Stimulated activated CD8-positive, alpha-beta memory T cell treated with anti-CD3 and anti-CD28 coated beads, Interleukin-2, amount 100 ng/mL, for 1 hour (primary cell): ENCODE measurements around the gene ADK.

Experiments
- DNase-seq, 2 donors: peaks; one replicate each; pipeline ENCODE4 v3.0.0-alpha.2; 2020; ENCODE audit warnings: low read depth in 2 of 2

Gene ADK

GRCh38 chr10:74238031-74238431 lies 87.0 kb downstream of the ADK start:
- no peak for DNase-seq

GRCh38 chr10:74238516-74238915 lies 87.5 kb downstream of the ADK start:
- DNase-seq, result no peak

GRCh38 chr10:74243067-74243466 lies 92.0 kb downstream of the ADK start:
- DNase-seq, result no peak

- DNase-seq, result no peak
These were observed 93.2 kb downstream of the ADK start for GRCh38 chr10:74244097-74244685.

- DNase-seq, result no peak
These were observed 93.8 kb downstream of the ADK start for GRCh38 chr10:74244807-74245206.

- no peak for DNase-seq
These were observed 95.5 kb downstream of the ADK start for GRCh38 chr10:74246495-74246894.

- no peak for DNase-seq
These were observed 98.8 kb downstream of the ADK start for GRCh38 chr10:74249865-74250264.

GRCh38 chr10:74255214-74255613 lies 104.2 kb downstream of the ADK start:
- DNase-seq, result no peak

- DNase-seq, result no peak
These were observed 104.9 kb downstream of the ADK start for GRCh38 chr10:74255888-74256357.

- DNase-seq, result no peak
These were observed 111.8 kb downstream of the ADK start for GRCh38 chr10:74262856-74263255.

- no peak for DNase-seq
These were observed 113.0 kb downstream of the ADK start for GRCh38 chr10:74263996-74264395.

- DNase-seq, result no peak
These were observed 121.3 kb downstream of the ADK start for GRCh38 chr10:74272288-74272687.

- DNase-seq, result no peak
These were observed 124.8 kb downstream of the ADK start for GRCh38 chr10:74275755-74276290.

GRCh38 chr10:74276416-74276815 lies 125.4 kb downstream of the ADK start:
- DNase-seq, result no peak

GRCh38 chr10:74282151-74282847 lies 131.3 kb downstream of the ADK start:
- no peak for DNase-seq

GRCh38 chr10:74282848-74283210 lies 131.8 kb downstream of the ADK start:
- no peak for DNase-seq

- no peak for DNase-seq
These were observed 138.2 kb downstream of the ADK start for GRCh38 chr10:74289188-74289587.

- no peak for DNase-seq
These were observed 138.9 kb downstream of the ADK start for GRCh38 chr10:74289951-74290350.

- DNase-seq, result no peak
These were observed 139.7 kb downstream of the ADK start for GRCh38 chr10:74290708-74291107.

GRCh38 chr10:74292871-74293427 lies 141.9 kb downstream of the ADK start:
- no peak for DNase-seq

- DNase-seq, result no peak
These were observed 142.8 kb downstream of the ADK start for GRCh38 chr10:74293686-74294371.

GRCh38 chr10:74297389-74298080 lies 146.5 kb downstream of the ADK start:
- DNase-seq, result no peak
